Activated CD8-positive, alpha-beta memory T cell treated with anti-CD3 and anti-CD28 coated beads for 24 hours (primary cell): ENCODE measurements around the gene FAM89A.
"Not testable (repeated sequence)": the region's sequence is repeated elsewhere in the genome, so short reads cannot be mapped to it uniquely, and the experiment has no call there.

ENCODE experiments used
- DNase-seq: peaks from one replicate; pipeline ENCODE4 v3.0.0-alpha.2; 2020

Gene FAM89A

GRCh38 chr1:231053493-231054162 is 13.6 kb upstream of the FAM89A start:
- no peak for DNase-seq

- DNase-seq, result no peak
Measured at GRCh38 chr1:231052777-231053176, 12.7 kb upstream of the FAM89A start.

- not testable (repeated sequence) for DNase-seq
Measured at GRCh38 chr1:231050932-231051331, 10.9 kb upstream of the FAM89A start.

- DNase-seq, result no peak
Measured at GRCh38 chr1:231050395-231050794, 10.3 kb upstream of the FAM89A start.

- DNase-seq, result no peak
Measured at GRCh38 chr1:231049121-231049979, 9.3 kb upstream of the FAM89A start.

GRCh38 chr1:231048419-231048818 is 8.4 kb upstream of the FAM89A start:
- DNase-seq, result not testable (repeated sequence)

GRCh38 chr1:231047529-231047928 is 7.5 kb upstream of the FAM89A start:
- DNase-seq, result not testable (repeated sequence)

DNA sequence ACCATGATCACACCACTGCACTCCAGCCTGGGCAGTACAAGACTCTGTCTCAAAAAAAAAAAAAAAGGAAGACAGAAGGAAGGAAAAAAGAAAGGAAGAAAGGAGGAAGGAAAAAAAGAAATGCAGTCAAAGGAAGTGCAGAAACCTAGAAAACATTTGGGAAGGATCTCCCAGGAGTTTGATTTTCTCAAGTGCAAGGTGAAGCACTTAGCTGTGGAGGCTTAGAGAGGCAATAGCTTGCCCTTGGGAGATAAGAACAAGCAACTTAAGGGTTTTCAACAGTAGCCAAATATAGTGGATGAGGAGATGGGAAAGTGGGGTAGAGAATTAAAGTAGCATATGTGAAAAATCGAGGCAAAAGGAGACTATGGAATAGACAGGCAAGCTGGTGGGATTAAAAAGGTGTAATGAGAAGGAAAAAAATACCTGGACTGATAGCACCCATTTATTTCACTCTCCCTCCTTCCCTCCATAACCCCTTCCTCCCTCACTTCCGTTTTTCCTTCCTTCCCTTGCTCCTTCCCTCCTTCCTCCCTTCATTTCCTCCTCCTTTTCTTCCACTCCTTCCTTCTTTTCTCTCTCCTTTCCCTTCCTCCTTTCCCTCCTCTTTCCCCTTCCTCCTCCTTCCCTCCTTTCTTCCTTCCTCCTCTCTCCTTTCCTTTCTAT is 6.8 kb upstream of the FAM89A start:
- DNase-seq, result no peak

GRCh38 chr1:231045921-231046729 is 6.1 kb upstream of the FAM89A start:
- DNase-seq, result not testable (repeated sequence)

DNA sequence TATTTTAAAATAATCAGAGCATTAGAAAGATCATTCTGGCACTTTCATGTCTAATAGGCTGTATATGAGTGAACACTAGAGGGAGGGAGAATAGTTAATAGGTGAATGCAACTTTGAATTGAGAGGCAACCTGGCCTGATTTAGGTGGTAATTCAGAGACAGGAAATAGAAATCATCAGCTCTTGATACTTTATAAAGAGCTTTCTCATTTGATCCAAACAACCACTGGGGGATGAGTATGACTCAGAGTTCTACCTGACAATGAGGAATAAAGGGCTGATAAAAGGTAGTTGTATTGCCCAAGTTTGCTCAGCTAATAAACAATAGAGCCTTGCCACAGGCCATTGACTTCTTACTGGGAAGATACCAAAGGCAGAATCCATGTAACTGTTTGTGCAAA is 5.2 kb upstream of the FAM89A start:
- DNase-seq, result no peak

- no peak for DNase-seq
Measured at GRCh38 chr1:231044588-231044987, 4.5 kb upstream of the FAM89A start.

DNA sequence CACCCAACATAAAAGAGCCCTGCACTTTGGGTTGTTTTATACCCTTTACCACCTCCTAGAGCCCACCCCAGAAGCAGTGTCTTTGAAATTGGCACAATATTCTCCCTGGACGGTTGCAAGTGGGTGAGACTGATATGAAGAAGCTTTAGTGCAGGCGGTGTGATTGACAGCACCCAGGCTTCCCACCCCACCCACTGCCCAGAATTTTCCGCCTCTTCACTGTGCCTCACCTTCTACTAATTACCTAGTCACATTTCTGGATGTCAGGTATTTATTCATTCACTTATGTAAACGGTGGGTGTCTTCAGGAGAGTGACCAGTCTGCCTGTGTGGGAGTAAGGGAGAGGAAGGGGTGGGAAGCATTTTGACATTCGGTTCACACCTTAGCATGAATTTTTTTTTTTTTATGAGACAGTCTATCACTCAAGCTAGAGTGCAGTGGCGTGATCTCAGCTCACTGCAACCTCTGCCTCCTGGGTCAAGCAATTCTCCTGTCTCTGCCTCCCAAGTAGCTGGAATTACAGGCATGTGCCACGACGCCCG is 1.7 kb upstream of the FAM89A start:
- DNase-seq, result no peak

DNA sequence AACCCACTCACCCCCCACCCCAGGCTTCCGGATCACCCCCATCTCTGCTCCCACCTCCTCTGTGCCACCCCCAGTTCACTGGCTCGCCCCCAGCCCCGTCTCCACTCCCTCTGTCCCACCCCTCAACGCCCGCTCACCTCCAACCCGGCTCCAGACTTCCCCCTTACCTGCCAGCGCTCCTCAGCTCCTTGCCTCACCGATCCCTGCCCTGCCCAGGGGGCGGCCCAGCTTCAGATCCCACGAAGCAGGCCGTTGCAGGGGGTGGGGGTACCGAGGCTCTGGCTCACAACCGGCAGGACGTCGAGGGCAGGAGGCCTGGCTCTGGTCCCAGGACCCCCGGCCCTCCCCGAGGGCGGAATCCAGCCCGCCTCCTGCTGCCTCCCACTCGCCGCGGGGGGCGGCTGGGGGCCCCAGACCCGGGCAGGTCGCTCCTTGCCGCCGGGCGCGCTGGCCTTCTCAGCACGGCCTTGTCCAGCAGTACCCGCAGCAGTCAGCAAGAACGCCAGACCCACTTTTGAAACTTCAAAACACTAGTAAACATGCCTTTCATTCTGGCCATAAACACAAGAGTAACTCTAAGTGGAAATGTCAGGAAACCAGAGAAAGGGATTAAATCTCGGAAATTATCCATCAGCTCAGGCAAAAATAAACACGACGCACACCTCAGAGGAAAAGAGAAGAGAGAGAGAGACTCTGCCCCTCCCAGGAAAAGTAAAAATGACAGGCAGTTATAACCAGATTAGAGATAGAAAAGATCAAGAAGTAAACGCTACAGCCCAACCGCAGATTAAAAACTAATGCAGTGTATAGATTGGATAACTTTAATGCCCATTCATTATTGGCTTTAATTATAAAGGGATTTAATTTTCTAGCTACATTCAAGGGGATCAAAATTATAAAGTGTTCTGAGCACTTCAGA is 1.0 kb upstream of the FAM89A start:
- no peak for DNase-seq

- peak; percentile 77 for DNase-seq
Measured at GRCh38 chr1:231039161-231040018, 664 bp downstream of the FAM89A start.

DNA sequence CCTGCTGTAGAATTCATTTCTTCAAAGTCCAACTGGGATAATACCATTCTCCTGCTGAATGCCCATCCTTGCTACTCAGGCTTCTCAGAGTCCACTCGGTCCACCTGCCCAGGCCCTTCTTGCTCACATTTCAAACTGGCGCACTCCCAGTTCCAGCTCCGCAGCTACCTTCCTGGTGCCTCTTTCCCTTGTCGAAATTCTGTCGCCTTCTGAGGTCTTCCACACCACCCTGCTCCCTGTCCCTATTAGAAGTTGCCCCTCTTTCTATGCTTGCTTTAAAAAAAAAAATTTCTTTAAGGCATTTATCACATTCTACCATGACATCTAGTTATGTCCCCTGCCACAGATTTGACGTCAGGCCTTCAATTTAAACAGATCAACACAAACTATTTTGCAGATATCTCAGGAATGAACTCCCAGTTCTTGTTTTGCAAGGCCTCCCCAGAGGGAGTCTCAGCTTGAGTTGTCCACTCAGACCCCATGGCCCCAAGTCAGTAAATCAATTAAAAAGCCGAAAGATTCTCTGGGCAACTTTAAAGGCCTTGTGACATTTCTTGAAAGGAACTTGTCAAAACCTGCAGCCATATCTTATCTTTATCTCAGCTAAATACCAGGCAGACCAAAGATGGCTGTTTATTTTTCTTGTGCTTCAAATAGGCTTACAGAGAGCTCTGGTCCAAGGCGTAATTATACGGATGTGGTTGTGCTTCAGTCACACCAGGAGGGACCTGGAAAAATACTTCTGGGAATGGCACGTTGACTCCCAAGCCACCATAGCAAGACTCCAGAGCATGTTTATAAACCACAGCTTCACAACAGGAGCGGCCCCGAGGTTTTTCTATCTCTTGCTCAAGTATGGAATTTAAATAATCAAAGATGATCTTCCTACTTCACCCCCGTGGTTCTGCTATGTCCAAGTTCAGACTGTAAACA is 2.2 kb downstream of the FAM89A start:
- DNase-seq, result no peak

- no peak for DNase-seq
Measured at GRCh38 chr1:231036416-231036815, 3.6 kb downstream of the FAM89A start.

- DNase-seq, result no peak
Measured at GRCh38 chr1:231035799-231036198, 4.3 kb downstream of the FAM89A start.

- DNase-seq, result no peak
Measured at GRCh38 chr1:231032963-231033362, 7.1 kb downstream of the FAM89A start.

DNA sequence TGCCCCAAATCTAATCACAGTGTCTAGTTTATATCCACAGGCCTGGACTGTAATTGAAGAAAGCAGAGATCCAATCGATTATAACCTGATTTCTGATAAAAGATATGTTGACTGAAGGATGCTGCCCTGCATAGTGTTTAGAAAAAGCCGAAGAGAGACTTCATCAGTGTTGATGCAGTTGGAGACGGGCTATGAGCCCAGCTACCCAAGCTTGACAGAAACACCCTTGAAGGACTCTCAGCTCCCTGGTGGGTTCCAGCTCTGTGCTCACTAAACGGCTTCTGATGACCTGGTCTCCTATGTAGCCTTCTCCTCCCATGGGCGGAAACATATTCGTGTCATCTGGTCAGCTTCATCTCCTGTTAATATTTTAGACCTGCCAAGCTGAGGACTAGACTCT is 10.2 kb downstream of the FAM89A start:
- no peak for DNase-seq
